CD4-positive, alpha-beta memory T cell (primary cell): Measurements from ENCODE around the gene PITRM1. TPM values are rescaled to one million over a fixed set of nuclear protein-coding genes. Genes with fewer than 3 reads are reported as not detected.
A peak's percentile ranks its signal among the peaks of the same experiment; 100 is the strongest.
"Not testable (repeated sequence)": the region's sequence is repeated elsewhere in the genome, so short reads cannot be mapped to it uniquely, and the experiment has no call there.

Source experiments
- CTCF ChIA-PET: fragments of 350-600 bp; sonication (Branson Sonifier 250); formaldehyde crosslinking; loops from one replicate; lab custom pipeline; 2021; ENCODE audit warnings: inconsistent platforms; ENCODE audit not compliant: partially characterized antibody; lab: Charles Lee
- POLR2A ChIA-PET: fragments of 350-600 bp; sonication (Branson Sonifier 250); formaldehyde crosslinking; loops from one replicate; lab custom pipeline; 2021; ENCODE audit not compliant: partially characterized antibody; lab: Charles Lee
- DNase-seq, 5 donors: peaks; one replicate each; pipeline versions ENCODE4 v3.0.0 to v3.0.0-alpha.2; 2020 to 2022; ENCODE audit warnings: mixed read lengths in 1 of 5
- H3K27ac ChIP-seq: one replicate; pipeline ENCODE4 v1.7.0; 2013; ENCODE audit warnings: low read depth, low read length
- H3K27me3 ChIP-seq: 2 replicates; pipeline ENCODE4 v1.7.0; 2013; ENCODE audit warnings: mild to moderate bottlenecking, low read length, moderate library complexity; ENCODE audit not compliant: insufficient read depth
- H3K36me3 ChIP-seq: 2 replicates; pipeline ENCODE4 v1.7.0; 2013; ENCODE audit warnings: mild to moderate bottlenecking, low read length, moderate library complexity; ENCODE audit not compliant: insufficient read depth
- H3K4me1 ChIP-seq: 2 replicates; pipeline ENCODE4 v1.7.0; 2013; ENCODE audit warnings: mild to moderate bottlenecking, low read length, moderate library complexity; ENCODE audit not compliant: insufficient read depth
- H3K4me3 ChIP-seq, 2 donors: one replicate each; pipeline ENCODE4 v1.7.0; 2013; ENCODE audit warnings: low read length in 2 of 2, mild to moderate bottlenecking in 1 of 2
- H3K9me3 ChIP-seq, 2 donors: one replicate each; pipeline ENCODE4 v1.7.0; 2013; ENCODE audit warnings: low read length in 2 of 2, control low read depth in 1 of 2; ENCODE audit not compliant: control insufficient read depth in 1 of 2
- H3K27ac Mint-ChIP-seq, 7 donors: one replicate each; pipeline ENCODE4 v1.8.0; 2020 to 2021; ENCODE audit warnings: mixed read lengths in 7 of 7, mild to moderate bottlenecking in 6 of 7, inconsistent platforms in 3 of 7, moderate library complexity in 3 of 7
- H3K27me3 Mint-ChIP-seq, 2 donors: one replicate each; pipeline ENCODE4 v1.8.0; 2020 to 2021; ENCODE audit warnings: mixed read lengths in 2 of 2
- H3K36me3 Mint-ChIP-seq, 2 donors: one replicate each; pipeline ENCODE4 v1.8.0; 2020 to 2021; ENCODE audit warnings: mixed read lengths in 2 of 2, inconsistent platforms in 1 of 2, mild to moderate bottlenecking in 1 of 2
- H3K4me1 Mint-ChIP-seq, 4 donors: one replicate each; pipeline ENCODE4 v1.8.0; 2020 to 2021; ENCODE audit warnings: mixed read lengths in 4 of 4, mild to moderate bottlenecking in 1 of 4
- H3K4me3 Mint-ChIP-seq, 8 donors: one replicate each; pipeline ENCODE4 v1.8.0; 2020 to 2021; ENCODE audit warnings: mixed read lengths in 8 of 8, mild to moderate bottlenecking in 7 of 8, moderate library complexity in 6 of 8, inconsistent platforms in 3 of 8
- H3K9me3 Mint-ChIP-seq, 8 donors: one replicate each; pipeline ENCODE4 v1.8.0; 2020 to 2021; ENCODE audit warnings: mixed read lengths in 8 of 8, mild to moderate bottlenecking in 5 of 8, inconsistent platforms in 3 of 8, moderate library complexity in 1 of 8
- intact Hi-C: fragments of 100-400 bp; cut with micrococcal nuclease; formaldehyde crosslinking; loops from one replicate; pipeline ENCODE4 v1.15.1; 2023
- polyA plus RNA-seq, 2 donors: library from polyadenylated mRNA; unstranded; fragments of 300-500 nt; fragmentation: Illumina TruSeq; gene quantifications; one replicate each; pipeline ENCODE4 v1.2.3, GENCODE V29; 2021
- total RNA-seq, 2 experiments: library from RNA; stranded (reverse); gene quantifications; one replicate each; pipeline ENCODE4 v1.2.3, GENCODE V29; 2021

PITRM1 gene
- total and polyA plus RNA-seq, 4 experiments from 2014 or later, result 25.5 to 80.7 (median 63.0) TPM

- CTCF ChIA-PET, result no interaction called here
- intact Hi-C loops, result no loop called here
- H3K27me3 Mint-ChIP-seq, result peaks cover 7 to 14% of the 10 kb centered on the region in 2 donors
Measured at GRCh38 chr10:3179174-3179573, 6.6 kb upstream of the PITRM1 start.

GRCh38 chr10:3178042-3178441 lies 5.5 kb upstream of the PITRM1 start:
- Mint-ChIP-seq H3K9me3 (peaks cover 0 to 2% (median 0%) of the 10 kb centered on the region in 8 donors), H3K4me1 (peaks cover 0 to 2% (median 1%) of the 10 kb centered on the region in 4 donors), H3K36me3 (no peaks in the 10 kb centered on the region), H3K27me3 (peaks cover 7 to 12% of the 10 kb centered on the region in 2 donors), H3K27ac (no peak overlapping the region), H3K4me3 (no peak overlapping the region)
- H3K27ac ChIP-seq, result no peak overlapping the region
- ChIA-PET CTCF (no interaction called here), POLR2A (no interaction called here)
- DNase-seq, result no peak
- no peaks in the 10 kb centered on the region for H3K4me1 ChIP-seq
- peaks cover 4% of the 10 kb centered on the region for H3K27me3 ChIP-seq
- H3K36me3 ChIP-seq, result no peaks in the 10 kb centered on the region
- H3K9me3 ChIP-seq, result no peaks in the 10 kb centered on the region
- intact Hi-C loops, result no loop called here
- H3K4me3 ChIP-seq, result no peak overlapping the region

More at GRCh38 chr10:3179174-3179573, 6.6 kb upstream of the PITRM1 start:
- H3K27ac Mint-ChIP-seq, result no peak overlapping the region
- peaks cover 0 to 2% (median 0%) of the 10 kb centered on the region in 8 donors for H3K9me3 Mint-ChIP-seq
- Histone ChIP-seq H3K4me3 (no peak overlapping the region), H3K4me1 (no peaks in the 10 kb centered on the region), H3K27ac (no peak overlapping the region), H3K27me3 (peaks cover 4% of the 10 kb centered on the region), H3K9me3 (no peaks in the 10 kb centered on the region), H3K36me3 (no peaks in the 10 kb centered on the region)
- H3K4me3 Mint-ChIP-seq, result no peak overlapping the region
- H3K36me3 Mint-ChIP-seq, result no peaks in the 10 kb centered on the region
- no peaks in the 10 kb centered on the region for H3K4me1 Mint-ChIP-seq
- DNase-seq, result no peak
- POLR2A ChIA-PET, result no interaction called here

GRCh38 chr10:3173171-3173878 lies 743 bp upstream of the PITRM1 start:
- H3K4me3 Mint-ChIP-seq, result peak overlapping the region; percentile 74 to 92 (median 86)
- CTCF ChIA-PET, result interaction anchor here (1.3 to 1.4 kb wide), 2 partner anchors 19 to 22 kb away, joined by 3 to 4 read pairs; no protein-coding TSS in a partner anchor
- DNase-seq, result no peak

GRCh38 chr10:3172081-3172445 lies 519 bp downstream of the PITRM1 start:
- peaks cover 29 to 33% of the 10 kb centered on the region in 2 donors for H3K36me3 Mint-ChIP-seq
- no peaks in the 10 kb centered on the region for H3K9me3 ChIP-seq
- H3K9me3 Mint-ChIP-seq, result no peaks in the 10 kb centered on the region
- ChIA-PET CTCF (interaction anchor here (1.3 to 1.4 kb wide), 2 partner anchors 20 to 23 kb away, joined by 3 to 4 read pairs; no protein-coding TSS in a partner anchor), POLR2A (interaction anchor here (1.0 to 1.3 kb wide), 7 partner anchors 9 to 1665 kb away, joined by 3 to 8 read pairs (median 3); partner anchors contain the start of gene KLF6)
- H3K4me1 Mint-ChIP-seq, result peaks cover 10 to 22% (median 14%) of the 10 kb centered on the region in 4 donors
- H3K27me3 Mint-ChIP-seq, result no peaks in the 10 kb centered on the region
- intact Hi-C loops, result loop anchor here (1.0 kb wide), 1 partner anchor 105 kb away; the partner anchor contains the start of gene PFKP
- peak overlapping the region; percentile 80 for H3K27ac ChIP-seq
- peak overlapping the region; percentile 86 to 95 (median 92) for H3K27ac Mint-ChIP-seq
- no peaks in the 10 kb centered on the region for H3K27me3 ChIP-seq
- peak overlapping the region; percentile 87 to 93 (median 90) for H3K4me3 Mint-ChIP-seq
- no peak for DNase-seq
- peak overlapping the region; percentile 63 to 81 for H3K4me3 ChIP-seq
- H3K4me1 ChIP-seq, result peaks cover 16% of the 10 kb centered on the region
- peaks cover 24% of the 10 kb centered on the region for H3K36me3 ChIP-seq

More at GRCh38 chr10:3173171-3173878, 743 bp upstream of the PITRM1 start:
- peak overlapping the region; percentile 28 for H3K27ac ChIP-seq
- intact Hi-C loops, result no loop called here
- no peaks in the 10 kb centered on the region for H3K9me3 ChIP-seq
- peak overlapping the region in 1 of 2 donors; percentile 68 for H3K4me3 ChIP-seq
- H3K4me1 Mint-ChIP-seq, result peaks cover 8 to 18% (median 14%) of the 10 kb centered on the region in 4 donors
- H3K27ac Mint-ChIP-seq, result peak overlapping the region; percentile 87 to 97 (median 94)
- peaks cover 17% of the 10 kb centered on the region for H3K36me3 ChIP-seq
- no peaks in the 10 kb centered on the region for H3K27me3 Mint-ChIP-seq
- peaks cover 18 to 24% of the 10 kb centered on the region in 2 donors for H3K36me3 Mint-ChIP-seq
- no peaks in the 10 kb centered on the region for H3K27me3 ChIP-seq
- no peaks in the 10 kb centered on the region for H3K9me3 Mint-ChIP-seq
- POLR2A ChIA-PET, result interaction anchor here (0.7 to 1.3 kb wide), 6 partner anchors 8 to 1664 kb away, joined by 3 to 8 read pairs (median 3); partner anchors contain the start of gene KLF6
- peaks cover 16% of the 10 kb centered on the region for H3K4me1 ChIP-seq

- intact Hi-C loops, POLR2A ChIA-PET, H3K27me3 ChIP-seq, DNase-seq, H3K27ac ChIP-seq, H3K9me3 ChIP-seq, CTCF ChIA-PET, H3K9me3 Mint-ChIP-seq, H3K27me3 Mint-ChIP-seq: not testable (repeated sequence)
- H3K27ac Mint-ChIP-seq, result peak overlapping the region; percentile 86 to 95 (median 92)
- H3K36me3 Mint-ChIP-seq, result peaks cover 35 to 39% of the 10 kb centered on the region in 2 donors
- H3K4me3 Mint-ChIP-seq, result peak overlapping the region; percentile 87 to 93 (median 90)
- peaks cover 10 to 22% (median 14%) of the 10 kb centered on the region in 4 donors for H3K4me1 Mint-ChIP-seq
- Histone ChIP-seq H3K36me3 (peaks cover 29% of the 10 kb centered on the region), H3K4me3 (peak overlapping the region in 1 of 2 donors; percentile 81), H3K4me1 (peaks cover 16% of the 10 kb centered on the region)
Measured at GRCh38 chr10:3171488-3171887, 1.1 kb downstream of the PITRM1 start.

- H3K36me3 ChIP-seq, result peaks cover 47% of the 10 kb centered on the region
- no peak overlapping the region for H3K27ac ChIP-seq
- peaks cover 16% of the 10 kb centered on the region for H3K4me1 ChIP-seq
- H3K4me3 Mint-ChIP-seq, result no peak overlapping the region
- POLR2A ChIA-PET, result no interaction called here
- H3K9me3 ChIP-seq, result no peaks in the 10 kb centered on the region
- H3K4me1 Mint-ChIP-seq, result peaks cover 10 to 22% (median 15%) of the 10 kb centered on the region in 4 donors
- no peaks in the 10 kb centered on the region for H3K27me3 ChIP-seq
- DNase-seq, result no peak
- no peak overlapping the region for H3K27ac Mint-ChIP-seq
- H3K4me3 ChIP-seq, result no peak overlapping the region
- H3K9me3 Mint-ChIP-seq, result no peaks in the 10 kb centered on the region
- H3K36me3 Mint-ChIP-seq, result peaks cover 52 to 57% of the 10 kb centered on the region in 2 donors
- CTCF ChIA-PET, result no interaction called here
- intact Hi-C loops, result no loop called here
- H3K27me3 Mint-ChIP-seq, result no peaks in the 10 kb centered on the region
Measured at GRCh38 chr10:3169673-3170072, 2.9 kb downstream of the PITRM1 start.

- POLR2A ChIA-PET, result no interaction called here
- Mint-ChIP-seq H3K36me3 (peaks cover 53 to 57% of the 10 kb centered on the region in 2 donors), H3K4me3 (peak overlapping the region in 1 of 8 donors; percentile 36), H3K27me3 (no peaks in the 10 kb centered on the region), H3K27ac (no peak overlapping the region), H3K4me1 (peaks cover 10 to 22% (median 15%) of the 10 kb centered on the region in 4 donors), H3K9me3 (no peaks in the 10 kb centered on the region)
- peaks cover 16% of the 10 kb centered on the region for H3K4me1 ChIP-seq
- peaks cover 49% of the 10 kb centered on the region for H3K36me3 ChIP-seq
- H3K27ac ChIP-seq, result no peak overlapping the region
- CTCF ChIA-PET, result no interaction called here
- intact Hi-C loops, result no loop called here
- DNase-seq, result no peak
- no peak overlapping the region for H3K4me3 ChIP-seq
- H3K27me3 ChIP-seq, result no peaks in the 10 kb centered on the region
- no peaks in the 10 kb centered on the region for H3K9me3 ChIP-seq
Measured at GRCh38 chr10:3169271-3169670, 3.3 kb downstream of the PITRM1 start.
